DMS53 treated with DMSO at 0.1 percent for 48 hours (cell line): Measurements from ENCODE around the gene CREG1.

Experiments
- DNase-seq: peaks from one replicate; lab custom pipeline; 2025; ENCODE audit not compliant: unreplicated experiment; lab: John Stamatoyannopoulos, UW

CREG1 gene

GRCh38 chr1:167509587-167509986 lies 44.0 kb downstream of the CREG1 start:
- no peak for DNase-seq

GRCh38 chr1:167507719-167508118 lies 45.8 kb downstream of the CREG1 start:
- DNase-seq: no peak

- DNase-seq: no peak
These were observed 49.1 kb downstream of the CREG1 start for GRCh38 chr1:167504467-167504827.

GRCh38 chr1:167503626-167504466 lies 49.7 kb downstream of the CREG1 start:
- no peak for DNase-seq

- DNase-seq: no peak
These were observed 50.7 kb downstream of the CREG1 start for GRCh38 chr1:167502719-167503462.

- DNase-seq: no peak
These were observed 51.4 kb downstream of the CREG1 start for GRCh38 chr1:167502192-167502551.

GRCh38 chr1:167501515-167502191 lies 51.9 kb downstream of the CREG1 start:
- DNase-seq: no peak

GRCh38 chr1:167500283-167500860 lies 53.2 kb downstream of the CREG1 start:
- no peak for DNase-seq

GRCh38 chr1:167499664-167500101 lies 53.9 kb downstream of the CREG1 start:
- no peak for DNase-seq

GRCh38 chr1:167499106-167499505 lies 54.5 kb downstream of the CREG1 start:
- no peak for DNase-seq

- no peak for DNase-seq
These were observed 56.6 kb downstream of the CREG1 start for GRCh38 chr1:167496797-167497619.

- DNase-seq: no peak
These were observed 60.2 kb downstream of the CREG1 start for GRCh38 chr1:167493372-167493771.

GRCh38 chr1:167492481-167492910 lies 61.1 kb downstream of the CREG1 start:
- DNase-seq: no peak

GRCh38 chr1:167491586-167492461 lies 61.7 kb downstream of the CREG1 start:
- no peak for DNase-seq
